ENCODE data around the gene GPS1. TPM values are rescaled to one million over a fixed set of nuclear protein-coding genes. Genes with fewer than 3 reads are reported as not detected.

The GPS1 gene
- total RNA-seq, 4 donors from 2014 or later = 76.0 to 326 (median 85.6) TPM

DNA sequence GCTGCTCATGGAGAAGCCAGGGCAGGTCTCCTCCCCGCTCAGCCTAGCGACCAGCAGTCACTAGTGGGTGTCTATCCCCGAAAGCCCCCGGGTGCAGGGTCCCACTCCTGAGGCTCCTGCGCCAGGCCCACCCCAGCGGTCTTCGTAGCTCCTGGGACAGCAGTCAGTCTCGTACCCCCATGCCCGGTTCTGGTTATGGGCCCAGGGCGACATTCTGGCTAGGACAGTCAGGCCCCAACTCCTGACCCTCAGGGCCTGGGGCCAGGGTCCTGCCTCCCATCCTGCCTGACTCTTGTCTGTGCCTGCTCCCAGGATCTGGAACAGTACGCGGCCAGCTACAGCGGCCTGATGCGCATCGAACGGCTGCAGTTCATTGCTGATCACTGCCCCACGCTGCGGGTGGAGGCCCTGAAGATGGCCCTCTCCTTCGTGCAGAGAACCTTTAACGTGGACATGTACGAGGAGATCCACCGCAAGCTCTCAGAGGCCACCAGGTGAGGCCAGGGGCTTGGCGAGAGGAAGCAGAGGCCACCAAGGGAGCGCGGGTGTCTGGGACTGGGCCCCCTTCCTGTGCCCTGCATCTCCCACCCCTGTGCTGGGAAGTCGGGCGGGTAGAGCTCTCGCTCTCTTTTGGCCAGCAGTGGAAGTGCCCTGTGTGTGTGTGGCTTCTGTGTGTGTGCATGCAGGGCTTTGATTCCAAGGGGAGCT, 2.0 kb downstream of the GPS1 start:
- DNase-seq = no peak
- Histone ChIP-seq H3K4me1 (peaks cover 0 to 28% of the 10 kb centered on the region in 2 donors), H3K36me3 (no peaks in the 10 kb centered on the region), H3K9me3 (no peaks in the 10 kb centered on the region), H3K27ac (no peak overlapping the region), H3K4me3 (no peak overlapping the region), H3K27me3 (no peaks in the 10 kb centered on the region)
- TF ChIP-seq POLR2A (IDR thresholded peaks at IDR 0.05) (no peak), CTCF (IDR thresholded peaks at IDR 0.05) (no peak)
- intact Hi-C loops (cut with DNase I; ENCODE audit: low total_unique reads) = no loop called here

GRCh38 chr17:82054351-82055022, 2.8 kb downstream of the GPS1 start:
- intact Hi-C loops (cut with DNase I; ENCODE audit: low total_unique reads) = no loop called here
- Histone ChIP-seq H3K27ac (no peak overlapping the region), H3K27me3 (no peaks in the 10 kb centered on the region), H3K36me3 (no peaks in the 10 kb centered on the region), H3K4me1 (peaks cover 0 to 28% of the 10 kb centered on the region in 2 donors), H3K9me3 (no peaks in the 10 kb centered on the region), H3K4me3 (no peak overlapping the region)
- no peak for DNase-seq
- TF ChIP-seq CTCF (IDR thresholded peaks at IDR 0.05) (no peak), POLR2A (IDR thresholded peaks at IDR 0.05) (no peak)

GRCh38 chr17:82055023-82055964, 3.6 kb downstream of the GPS1 start:
- TF ChIP-seq CTCF (IDR thresholded peaks at IDR 0.05) = no peak
- TF ChIP-seq POLR2A (IDR thresholded peaks at IDR 0.05) = no peak
- no peak for DNase-seq
- Histone ChIP-seq H3K36me3 (no peaks in the 10 kb centered on the region), H3K27me3 (no peaks in the 10 kb centered on the region), H3K4me1 (peaks cover 0 to 25% of the 10 kb centered on the region in 2 donors), H3K4me3 (no peak overlapping the region), H3K27ac (no peak overlapping the region), H3K9me3 (no peaks in the 10 kb centered on the region)
- intact Hi-C loops (cut with DNase I; ENCODE audit: low total_unique reads) = no loop called here

DNA sequence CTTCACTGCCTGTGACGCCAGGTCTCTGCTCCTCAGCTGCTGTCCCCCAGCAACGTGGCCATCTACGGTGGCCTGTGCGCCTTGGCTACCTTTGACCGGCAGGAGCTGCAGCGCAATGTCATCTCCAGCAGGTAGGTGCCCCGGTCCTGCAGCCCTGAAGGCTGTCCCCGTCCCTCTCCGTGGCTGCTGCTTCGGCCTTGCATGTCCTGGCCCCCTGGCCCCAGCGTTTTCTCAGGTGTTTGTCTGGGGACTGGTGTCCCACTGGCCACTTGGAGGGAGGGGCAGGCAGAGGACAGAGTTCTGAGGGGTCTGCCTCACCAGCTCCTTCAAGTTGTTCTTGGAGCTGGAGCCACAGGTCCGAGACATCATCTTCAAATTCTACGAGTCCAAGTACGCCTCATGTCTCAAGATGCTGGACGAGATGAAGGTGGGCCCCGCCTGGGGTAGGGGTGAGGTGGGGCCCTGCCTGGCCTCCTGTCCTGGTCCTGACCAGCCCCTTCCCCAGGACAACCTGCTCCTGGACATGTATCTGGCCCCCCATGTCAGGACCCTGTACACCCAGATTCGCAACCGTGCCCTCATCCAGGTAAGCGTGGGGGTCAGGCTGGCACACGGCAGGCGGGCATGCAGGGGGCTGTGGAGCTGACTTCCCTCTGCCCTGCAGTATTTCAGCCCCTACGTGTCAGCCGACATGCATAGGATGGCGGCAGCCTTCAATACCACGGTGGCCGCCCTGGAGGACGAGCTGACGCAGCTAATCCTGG, 4.4 kb downstream of the GPS1 start:
- intact Hi-C loops (cut with DNase I; ENCODE audit: low total_unique reads) = no loop called here
- no peak for DNase-seq
- Histone ChIP-seq H3K27me3 (no peaks in the 10 kb centered on the region), H3K4me1 (peaks cover 0 to 17% of the 10 kb centered on the region in 2 donors), H3K36me3 (no peaks in the 10 kb centered on the region), H3K4me3 (no peak overlapping the region), H3K9me3 (no peaks in the 10 kb centered on the region), H3K27ac (no peak overlapping the region)
- TF ChIP-seq POLR2A (IDR thresholded peaks at IDR 0.05) = no peak
- TF ChIP-seq CTCF (IDR thresholded peaks at IDR 0.05) = no peak

All from uterus (tissue), 4 donors.